Measurements from ENCODE around the gene ZPBP2.
"Not testable (repeated sequence)": the region's sequence is repeated elsewhere in the genome, so short reads cannot be mapped to it uniquely, and the experiment has no call there.

The ZPBP2 gene

GRCh38 chr17:39867880-39868553 lies at the start of gene ZPBP2:
Gene ZPBP2, plus strand, starts transcription at chr17:39868202. Its CDS starts 153 bp downstream, at chr17:39868355.
- peak in 2 of 4 experiments; percentile 26 to 32 for DNase-seq (ENCODE audit: low read depth in 4 of 4, low spot score in 1 of 4)

GRCh38 chr17:39818358-39819000 lies 49.5 kb upstream of the ZPBP2 start:
- DNase-seq (ENCODE audit: low read depth in 4 of 4, low spot score in 1 of 4) = no peak

- DNase-seq (ENCODE audit: low read depth in 4 of 4, low spot score in 1 of 4) = no peak
Measured at GRCh38 chr17:39820541-39820940, 47.5 kb upstream of the ZPBP2 start.

GRCh38 chr17:39820987-39821386 lies 47.0 kb upstream of the ZPBP2 start:
- no peak for DNase-seq (ENCODE audit: low read depth in 4 of 4, low spot score in 1 of 4)

- no peak for DNase-seq (ENCODE audit: low read depth in 4 of 4, low spot score in 1 of 4)
Measured at GRCh38 chr17:39822051-39822451, 46.0 kb upstream of the ZPBP2 start.

GRCh38 chr17:39823407-39824054 lies 44.5 kb upstream of the ZPBP2 start:
- DNase-seq (ENCODE audit: low read depth in 4 of 4, low spot score in 1 of 4) = no peak

- no peak for DNase-seq (ENCODE audit: low read depth in 4 of 4, low spot score in 1 of 4)
Measured at GRCh38 chr17:39826334-39826733, 41.7 kb upstream of the ZPBP2 start.

GRCh38 chr17:39828443-39828842 lies 39.6 kb upstream of the ZPBP2 start:
- DNase-seq (ENCODE audit: low read depth in 4 of 4, low spot score in 1 of 4) = no peak

- DNase-seq (ENCODE audit: low read depth in 4 of 4, low spot score in 1 of 4) = no peak
Measured at GRCh38 chr17:39831588-39831987, 36.4 kb upstream of the ZPBP2 start.

- DNase-seq (ENCODE audit: low read depth in 4 of 4, low spot score in 1 of 4) = no peak
Measured at GRCh38 chr17:39834017-39834416, 34.0 kb upstream of the ZPBP2 start.

GRCh38 chr17:39835038-39835786 lies 32.8 kb upstream of the ZPBP2 start:
- DNase-seq (ENCODE audit: low read depth in 4 of 4, low spot score in 1 of 4) = no peak

- no peak for DNase-seq (ENCODE audit: low read depth in 4 of 4, low spot score in 1 of 4)
Measured at GRCh38 chr17:39836117-39836516, 31.9 kb upstream of the ZPBP2 start.

GRCh38 chr17:39838057-39838456 lies 29.9 kb upstream of the ZPBP2 start:
- no peak for DNase-seq (ENCODE audit: low read depth in 4 of 4, low spot score in 1 of 4)

GRCh38 chr17:39838784-39839183 lies 29.2 kb upstream of the ZPBP2 start:
- DNase-seq (ENCODE audit: low read depth in 4 of 4, low spot score in 1 of 4) = no peak

- no peak for DNase-seq (ENCODE audit: low read depth in 4 of 4, low spot score in 1 of 4)
Measured at GRCh38 chr17:39841134-39841683, 26.8 kb upstream of the ZPBP2 start.

GRCh38 chr17:39845052-39845846 lies 22.8 kb upstream of the ZPBP2 start:
- no peak for DNase-seq (ENCODE audit: low read depth in 4 of 4, low spot score in 1 of 4)

GRCh38 chr17:39846205-39846604 lies 21.8 kb upstream of the ZPBP2 start:
- DNase-seq (ENCODE audit: low read depth in 4 of 4, low spot score in 1 of 4) = no peak

- DNase-seq (ENCODE audit: low read depth in 4 of 4, low spot score in 1 of 4) = no peak
Measured at GRCh38 chr17:39848600-39848999, 19.4 kb upstream of the ZPBP2 start.

GRCh38 chr17:39850186-39850585 lies 17.8 kb upstream of the ZPBP2 start:
- not testable (repeated sequence) for DNase-seq (ENCODE audit: low read depth in 4 of 4, low spot score in 1 of 4)

- DNase-seq (ENCODE audit: low read depth in 4 of 4, low spot score in 1 of 4) = no peak
Measured at GRCh38 chr17:39852239-39852638, 15.8 kb upstream of the ZPBP2 start.

GRCh38 chr17:39854909-39855308 lies 13.1 kb upstream of the ZPBP2 start:
- no peak for DNase-seq (ENCODE audit: low read depth in 4 of 4, low spot score in 1 of 4)

All from stimulated activated CD4-positive, alpha-beta T cell treated with anti-CD3 and anti-CD28 coated beads, Interleukin-1b, Interleukin-23, amount 100 ng/mL, for 24 hours (primary cell).